ENCODE data around the gene PRPF40A. TPM values are rescaled to one million over a fixed set of nuclear protein-coding genes. Genes with fewer than 3 reads are reported as not detected.

Gene PRPF40A
- total and polyA plus RNA-seq, 2 of the 8 experiments (the other 6 are each of a cell fraction or from before 2014, with no cell fraction given) = 85.5 to 176 TPM

GRCh38 chr2:152627351-152627957, 89.8 kb downstream of the PRPF40A start:
- Histone ChIP-seq H4K5ac (ENCODE audit: insufficient read length, low read depth, low read length) (no peak overlapping the region), H2BK120ac (replicated peaks; ENCODE audit: low read depth, low read length) (no peak overlapping the region), H2BK15ac (ENCODE audit: low read length) (no peak overlapping the region), H3K4ac (replicated peaks; ENCODE audit: insufficient read length, low read depth, low read length) (no peak overlapping the region), H3K27me3 (replicated peaks in 1 of 4; ENCODE audit: control insufficient read depth in 3 of 4, extremely low read depth in 1 of 4, insufficient read depth in 3 of 4, low read length in 3 of 4) (peaks cover 0 to 1% (median 0%) of the 10 kb centered on the region in 4 experiments; a peak in 1 of 7 replicates), H3K23me2 (ENCODE audit: low read depth, low read length) (no peaks in the 10 kb centered on the region), H4K91ac (replicated peaks; ENCODE audit: insufficient read length, low read length) (no peak overlapping the region), H3K18ac (ENCODE audit: extremely low read depth, low read length) (no peak overlapping the region), H3K79me2 (ENCODE audit: control insufficient read depth in 1 of 2, insufficient read depth in 2 of 2, low read length in 2 of 2) (no peaks in the 10 kb centered on the region), H3K36me3 (ENCODE audit: control insufficient read depth in 2 of 4, insufficient read depth in 4 of 4, low read length in 3 of 4) (peaks cover 6 to 29% (median 22%) of the 10 kb centered on the region in 4 experiments; a peak in 7 of 8 replicates), H2AFZ (ENCODE audit: low read length) (no peak overlapping the region), H2BK20ac (ENCODE audit: low read length) (no peak overlapping the region), H3K9me3 (ENCODE audit: insufficient read depth in 2 of 2, low read depth in 1 of 2, low read length in 1 of 2) (no peaks in the 10 kb centered on the region), H3K27ac (ENCODE audit: low read depth, low read length) (no peak overlapping the region), H2BK5ac (ENCODE audit: low read depth, low read length) (no peak overlapping the region), H2BK12ac (ENCODE audit: low read depth, low read length) (no peak overlapping the region), H3K4me3 (ENCODE audit: extremely low read depth in 1 of 4, insufficient read depth in 2 of 4, low read depth in 3 of 4, low read length in 4 of 4) (no peak overlapping the region), H3K79me1 (ENCODE audit: low read depth, low read length) (no peaks in the 10 kb centered on the region), H3K4me1 (replicated peaks in 1 of 4; ENCODE audit: control insufficient read depth in 3 of 4, insufficient read depth in 4 of 4, low read length in 3 of 4) (no peaks in the 10 kb centered on the region), H3K23ac (ENCODE audit: insufficient read length) (no peak overlapping the region), H3K14ac (ENCODE audit: insufficient read length) (no peak overlapping the region), H3K4me2 (ENCODE audit: insufficient read depth in 1 of 2, low read depth in 2 of 2, low read length in 2 of 2) (no peak overlapping the region), H4K20me1 (replicated peaks in 1 of 2; ENCODE audit: control insufficient read depth in 1 of 2, insufficient read depth in 2 of 2, low read length in 2 of 2) (no peaks in the 10 kb centered on the region), H3K9ac (replicated peaks in 1 of 4; ENCODE audit: extremely low read depth in 1 of 4, low read depth in 3 of 4, low read length in 3 of 4) (no peak overlapping the region), H2AK5ac (ENCODE audit: low read depth, low read length) (no peak overlapping the region), H3K56ac (replicated peaks; ENCODE audit: insufficient read length, low read depth, low read length) (no peak overlapping the region), H4K8ac (ENCODE audit: extremely low read depth, insufficient read depth, low read length) (no peak overlapping the region)
- ChIA-PET POLR2A (ENCODE audit: partially characterized antibody) (no interaction called here), CTCF (ENCODE audit: partially characterized antibody) (interaction anchor here (0.6 to 3.9 kb wide), 8 partner anchors 8 to 610 kb away, joined by 3 to 30 read pairs (median 4); no protein-coding TSS in a partner anchor)
- no peak for DNase-seq (ENCODE audit: low read depth in 1 of 2, low spot score in 2 of 2)
- 82% methylated on average over 1 of the region's 1 CpG; no CpG with 5 or more reads in 1 of the 2 experiments for WGBS, 2 experiments (ENCODE audit: extremely low coverage in 1 of 2, insufficient coverage in 1 of 2, insufficient read length in 1 of 2, insufficient replicate concordance in 2 of 2, low coverage in 1 of 2, low lambda C conversion rate in 2 of 2, missing lambda C conversion rate in 1 of 2)
- no peak for FAIRE-seq
- TF ChIP-seq RAD21 (IDR thresholded peaks at IDR 0.05 in 1 of 2, conservative IDR thresholded peaks at IDR 0.05 in 1 of 2; ENCODE audit: low read depth in 2 of 2, low read length in 2 of 2) (peak; percentile 62 to 65), POLR2AphosphoS5 (IDR thresholded peaks at IDR 0.05; ENCODE audit: low read depth, low read length) (no peak), EZH2 (IDR thresholded peaks at IDR 0.05; ENCODE audit: low read depth, low read length, severe bottlenecking) (no peak)

Measured in H1 (cell line).